Activated CD8-positive, alpha-beta memory T cell treated with anti-CD3 and anti-CD28 coated beads, Interleukin-2, amount 50 U/mL, for 4 hours (primary cell): ENCODE results near the gene CYP2C18.
"Not testable (repeated sequence)": the region's sequence is repeated elsewhere in the genome, so short reads cannot be mapped to it uniquely, and the experiment has no call there.

ENCODE experiments used
- DNase-seq: peaks from one replicate; pipeline ENCODE4 v3.0.0-alpha.2; 2020

CYP2C18 gene

GRCh38 chr10:94683214-94684054 lies at the start of gene CYP2C18:
CYP2C18 (plus strand) TSS chr10:94683729; CDS start chr10:94683820, 91 bp downstream.
- no peak for DNase-seq

- not testable (repeated sequence) for DNase-seq
These were observed 45.4 kb upstream of the CYP2C18 start for GRCh38 chr10:94638097-94638496.

- no peak for DNase-seq
These were observed 43.6 kb upstream of the CYP2C18 start for GRCh38 chr10:94639902-94640301.

- no peak for DNase-seq
These were observed 43.0 kb upstream of the CYP2C18 start for GRCh38 chr10:94640562-94640961.

- DNase-seq, result no peak
These were observed 42.0 kb upstream of the CYP2C18 start for GRCh38 chr10:94641480-94641879.

GRCh38 chr10:94644352-94644751 lies 39.2 kb upstream of the CYP2C18 start:
- no peak for DNase-seq

- DNase-seq, result no peak
These were observed 38.2 kb upstream of the CYP2C18 start for GRCh38 chr10:94645285-94645684.

- DNase-seq, result not testable (repeated sequence)
These were observed 28.3 kb upstream of the CYP2C18 start for GRCh38 chr10:94655201-94655600.

GRCh38 chr10:94663061-94663460 lies 20.5 kb upstream of the CYP2C18 start:
- DNase-seq, result not testable (repeated sequence)

GRCh38 chr10:94666391-94667102 lies 17.0 kb upstream of the CYP2C18 start:
- no peak for DNase-seq

GRCh38 chr10:94673614-94674321 lies 9.8 kb upstream of the CYP2C18 start:
- DNase-seq, result no peak

- no peak for DNase-seq
These were observed 7.0 kb upstream of the CYP2C18 start for GRCh38 chr10:94676496-94676895.

- no peak for DNase-seq
These were observed 5.8 kb upstream of the CYP2C18 start for GRCh38 chr10:94677691-94678090.

GRCh38 chr10:94678475-94678874 lies 5.1 kb upstream of the CYP2C18 start:
- no peak for DNase-seq

GRCh38 chr10:94680544-94680943 lies 3.0 kb upstream of the CYP2C18 start:
- no peak for DNase-seq

GRCh38 chr10:94682636-94683035 lies 893 bp upstream of the CYP2C18 start:
- not testable (repeated sequence) for DNase-seq

GRCh38 chr10:94687625-94688248 lies 4.2 kb downstream of the CYP2C18 start:
- no peak for DNase-seq

- DNase-seq, result no peak
These were observed 22.6 kb downstream of the CYP2C18 start for GRCh38 chr10:94706089-94706488.

GRCh38 chr10:94710578-94710977 lies 27.0 kb downstream of the CYP2C18 start:
- DNase-seq, result no peak

GRCh38 chr10:94725871-94726270 lies 42.3 kb downstream of the CYP2C18 start:
- DNase-seq, result no peak

GRCh38 chr10:94735197-94735596 lies 51.7 kb downstream of the CYP2C18 start:
- DNase-seq, result no peak

GRCh38 chr10:94738588-94738987 lies 55.1 kb downstream of the CYP2C18 start:
- no peak for DNase-seq

GRCh38 chr10:94747137-94747536 lies 63.6 kb downstream of the CYP2C18 start:
- no peak for DNase-seq
